Heart left ventricle (tissue), 16 donors: ENCODE results near the gene SUPT3H. TPM values are rescaled to one million over a fixed set of nuclear protein-coding genes. Genes with fewer than 3 reads are reported as not detected.
"Not testable (repeated sequence)": the region's sequence is repeated elsewhere in the genome, so short reads cannot be mapped to it uniquely, and the experiment has no call there.

Experiments used
- ATAC-seq, 4 donors: fragments of 200-7000 bp; cut with Tn5 transposase; one replicate each; pipeline ENCODE4 v1.9.1; 2020 to 2022; ENCODE audit warnings: moderate library complexity in 4 of 4, mild to moderate bottlenecking in 3 of 4, moderate number of reproducible peaks in 1 of 4
- DNase-seq, 5 donors: peaks; one replicate each; pipeline ENCODE4 v3.0.0-alpha.2; 2020
- H3K27ac ChIP-seq, 12 donors: fragments of 200-600 bp; sonication (generic) in 4 of 12; one replicate each; pipeline versions ENCODE4 v1.5.0 to v1.8.0; 2016 to 2022; ENCODE audit warnings: mild to moderate bottlenecking in 2 of 12
- H3K27me3 ChIP-seq, 9 donors: fragments of 200-600 bp; sonication (generic) in 2 of 9; one replicate each; pipeline versions ENCODE4 v1.5.1 to v1.8.0; 2016 to 2022; ENCODE audit warnings: mild to moderate bottlenecking in 3 of 9
- H3K36me3 ChIP-seq, 9 donors: fragments of 200-600 bp; sonication (generic) in 2 of 9; one replicate each; pipeline versions ENCODE4 v1.5.0 to v1.8.0; 2018 to 2022; ENCODE audit warnings: mild to moderate bottlenecking in 2 of 9
- H3K4me1 ChIP-seq, 12 donors: fragments of 200-600 bp; sonication (generic) in 4 of 12; one replicate each; pipeline versions ENCODE4 v1.5.0 to v1.8.0; 2016 to 2022; ENCODE audit warnings: mild to moderate bottlenecking in 3 of 12
- H3K4me3 ChIP-seq, 12 donors: fragments of 200-600 bp; sonication (generic) in 4 of 12; one replicate each; pipeline versions ENCODE4 v1.5.0 to v1.8.0; 2017 to 2022; ENCODE audit warnings: mild to moderate bottlenecking in 9 of 12, moderate library complexity in 4 of 12
- H3K9me3 ChIP-seq, 12 donors: fragments of 200-600 bp; sonication (generic) in 4 of 12; one replicate each; pipeline versions ENCODE4 v1.5.0 to v1.8.0; 2016 to 2022; ENCODE audit warnings: mild to moderate bottlenecking in 1 of 12
- POLR2A ChIP-seq, 2 donors: fragments of 450-650 bp; IDR thresholded peaks; one replicate each; pipeline ENCODE4 v1.6.1; 2017; ENCODE audit warnings: antibody characterized with exemption in 2 of 2, mild to moderate bottlenecking in 2 of 2, moderate library complexity in 2 of 2
- WGBS, 4 donors: extraction: QIAGEN DNeasy Blood & Tissue Kit in 2 of 4; methylation state at CpG; one replicate each; pipeline versions ENCODE4 v1.1.5 to v1.1.7; 2013 to 2018; 5-methylcytosine and 5-hydroxymethylcytosine counted together
- intact Hi-C, 10 donors: fragments of 100-400 bp; cut with DNase I; formaldehyde crosslinking; loops; one replicate each; pipeline versions ENCODE4 v1.11.1 to v1.14.2; 2022
- polyA plus RNA-seq, 2 donors: library from polyadenylated mRNA; stranded (reverse); fragments of 200-250 nt; gene quantifications; one replicate each; pipeline ENCODE4 v1.2.3, GENCODE V29; 2013
- total RNA-seq, 9 donors: library from RNA; depleted of rRNA in 2 of 9; stranded (reverse); fragments of >200 nt in 2 of 9; fragmentation: NEBNext Ultra II Directional in 3 of 9; extraction: Animal tissue kit (Norgen Biotek cat#: 25700) in 3 of 9; gene quantifications; one replicate each; pipeline versions ENCODE4 v1.1.0 to v1.2.4, GENCODE V29; 2016 to 2023
- TF ChIP-seq, protein P1 (sequence below), 12 donors: fragments of 200-600 bp; sonication (generic) in 4 of 12; IDR thresholded peaks; one replicate each; pipeline versions ENCODE4 v1.5.0 to v1.8.0; 2018 to 2022; ENCODE audit warnings: antibody characterized with exemption in 12 of 12, mild to moderate bottlenecking in 5 of 12
- donor health status: ischemic (EF 13 %, LVEDD 7.1; RV severe dilation, severe dysfunction).
- donor health status: healthy with polysubstance abuse.
- donor health status: DM: no; HTN: yes; CAD: no.
- donor health status: DM: no; HTN: no; CAD: no.
- donor health status: ischemic (EF 25% LVEDD 6.9; RV normal size, moderate dysfunction).
- donor health status: ischemic (EF 25% LVEDD 5.7; RV mildly dilated, moderate dysfunction).
- donor health status: healthy.
- donor health status: DM: yes; HTN: yes; CAD: no.
- donor health status: ischemic (EF 35%, LVEDD 5.7; RV mildly dilated, moderate dysfunction).
- donor health status: nonischemic (EF 11% LVEDD 7.7; RV severe dilation, severe dysfunction).
- donor health status: DM: yes; HTN: yes; CAD: no.
- donor health status: PGD.
- donor health status: ischemic (EF 29% LVEDD 5.4; RV normal size, mild dysfunction).
- donor health status: nonischemic (EF 23%, LVEDD 6.1; RV moderate dilation, normal function).

Gene SUPT3H
- total and polyA plus RNA-seq, 11 donors, result 1.5 to 8.1 (median 4.1) TPM

DNA sequence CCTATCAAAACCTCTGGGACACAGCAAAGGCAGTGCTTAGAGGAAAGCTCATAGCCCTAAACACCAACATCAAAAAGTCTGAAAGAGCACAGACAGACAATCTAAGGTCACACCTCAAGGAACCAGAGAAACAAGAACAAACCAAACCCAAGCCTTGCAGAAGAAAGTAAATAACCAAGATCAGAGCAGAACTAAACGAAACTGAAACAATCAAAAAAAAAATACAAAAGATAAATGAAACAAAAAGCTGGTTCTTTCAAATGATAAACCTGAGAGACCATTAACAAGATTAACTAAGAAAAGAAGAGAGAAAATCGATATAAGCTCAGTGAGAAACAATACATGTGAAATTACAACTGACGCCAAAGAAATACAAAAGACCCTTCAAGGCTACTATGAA lies 84.4 kb downstream of the SUPT3H start:
- no peaks in the 10 kb centered on the region for H3K4me1 ChIP-seq
- H3K27me3 ChIP-seq, result no peaks in the 10 kb centered on the region
- no peak overlapping the region for H3K27ac ChIP-seq
- no peaks in the 10 kb centered on the region for H3K36me3 ChIP-seq
- ATAC-seq (no peak), DNase-seq (no peak)
- no peak for TF ChIP-seq POLR2A (IDR thresholded peaks at IDR 0.05)
- TF ChIP-seq, protein P1, sequence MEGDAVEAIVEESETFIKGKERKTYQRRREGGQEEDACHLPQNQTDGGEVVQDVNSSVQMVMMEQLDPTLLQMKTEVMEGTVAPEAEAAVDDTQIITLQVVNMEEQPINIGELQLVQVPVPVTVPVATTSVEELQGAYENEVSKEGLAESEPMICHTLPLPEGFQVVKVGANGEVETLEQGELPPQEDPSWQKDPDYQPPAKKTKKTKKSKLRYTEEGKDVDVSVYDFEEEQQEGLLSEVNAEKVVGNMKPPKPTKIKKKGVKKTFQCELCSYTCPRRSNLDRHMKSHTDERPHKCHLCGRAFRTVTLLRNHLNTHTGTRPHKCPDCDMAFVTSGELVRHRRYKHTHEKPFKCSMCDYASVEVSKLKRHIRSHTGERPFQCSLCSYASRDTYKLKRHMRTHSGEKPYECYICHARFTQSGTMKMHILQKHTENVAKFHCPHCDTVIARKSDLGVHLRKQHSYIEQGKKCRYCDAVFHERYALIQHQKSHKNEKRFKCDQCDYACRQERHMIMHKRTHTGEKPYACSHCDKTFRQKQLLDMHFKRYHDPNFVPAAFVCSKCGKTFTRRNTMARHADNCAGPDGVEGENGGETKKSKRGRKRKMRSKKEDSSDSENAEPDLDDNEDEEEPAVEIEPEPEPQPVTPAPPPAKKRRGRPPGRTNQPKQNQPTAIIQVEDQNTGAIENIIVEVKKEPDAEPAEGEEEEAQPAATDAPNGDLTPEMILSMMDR (IDR thresholded peaks at IDR 0.05), result no peak
- 88 to 94% (median 89%) methylated on average over 3 of the region's 3 CpGs for WGBS, 4 donors
- H3K9me3 ChIP-seq, result peaks cover 0 to 10% (median 0%) of the 10 kb centered on the region in 12 donors
- H3K4me3 ChIP-seq, result no peak overlapping the region
- intact Hi-C loops, result no loop called here

DNA sequence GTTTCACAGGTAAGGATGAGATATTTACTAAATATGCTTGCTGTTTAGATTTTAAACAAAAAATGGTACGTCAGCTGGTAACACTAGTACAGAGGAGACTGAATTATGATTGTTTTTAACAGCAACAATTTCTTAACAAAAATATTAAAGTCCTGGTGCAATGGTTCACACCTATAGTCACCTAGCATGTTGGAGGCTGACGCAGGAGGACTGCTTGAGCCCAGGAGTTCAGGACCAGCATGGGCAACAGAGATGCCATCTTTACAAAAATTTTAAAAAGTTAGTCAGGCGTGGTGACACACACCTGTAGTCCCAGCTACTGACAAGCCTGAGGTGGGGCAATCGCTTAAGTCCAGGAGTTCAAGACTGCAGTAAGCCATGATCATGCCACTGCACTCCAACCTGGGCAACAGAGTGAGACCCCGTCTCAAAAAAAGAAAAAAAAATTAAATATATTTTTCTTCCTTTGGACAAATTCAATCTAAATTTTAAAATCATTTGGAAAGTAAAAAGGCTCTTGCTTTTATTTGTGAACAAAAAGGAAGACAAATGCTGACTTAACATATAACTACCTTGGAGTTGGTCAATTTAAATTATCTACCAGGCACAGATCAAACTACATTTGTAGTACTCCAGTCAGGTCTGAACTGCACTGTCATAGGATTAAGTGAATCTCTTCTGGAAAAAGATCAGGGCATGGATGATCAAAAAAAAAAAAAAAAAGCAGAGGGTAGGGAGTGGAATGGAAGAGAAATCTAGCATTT lies 87.8 kb downstream of the SUPT3H start:
- Histone ChIP-seq H3K4me3 (no peak overlapping the region), H3K4me1 (no peaks in the 10 kb centered on the region), H3K27ac (no peak overlapping the region), H3K9me3 (peaks cover 0 to 7% (median 0%) of the 10 kb centered on the region in 12 donors), H3K27me3 (no peaks in the 10 kb centered on the region), H3K36me3 (no peaks in the 10 kb centered on the region)
- DNase-seq (no peak), ATAC-seq (no peak)
- intact Hi-C loops, result no loop called here
- 95 to 98% (median 97%) methylated on average over 5 of the region's 5 CpGs for WGBS, 4 donors
- TF ChIP-seq, protein P1 (IDR thresholded peaks at IDR 0.05), result no peak
- no peak for TF ChIP-seq POLR2A (IDR thresholded peaks at IDR 0.05)

DNA sequence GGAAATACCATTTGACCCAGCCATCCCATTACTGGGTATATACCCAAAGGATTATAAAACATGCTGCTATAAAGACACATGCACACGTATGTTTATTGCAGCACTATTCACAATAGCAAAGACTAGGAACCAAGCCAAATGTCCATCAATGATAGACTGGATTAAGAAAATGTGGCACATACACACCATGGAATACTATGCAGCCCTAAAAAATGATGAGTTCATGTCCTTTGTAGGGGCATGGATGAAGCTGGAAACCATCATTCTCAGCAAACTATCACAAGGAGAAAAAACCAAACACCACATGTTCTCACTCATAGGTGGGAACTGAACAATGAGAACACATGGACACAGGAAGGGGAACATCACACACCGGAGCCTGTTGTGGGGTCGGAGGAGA lies 91.0 kb downstream of the SUPT3H start:
- H3K4me1 ChIP-seq, H3K9me3 ChIP-seq, H3K27ac ChIP-seq, intact Hi-C loops, H3K4me3 ChIP-seq, ATAC-seq, H3K36me3 ChIP-seq, H3K27me3 ChIP-seq, DNase-seq: not testable (repeated sequence)
- 92 to 99% (median 95%) methylated on average over 3 of the region's 3 CpGs for WGBS, 4 donors

DNA sequence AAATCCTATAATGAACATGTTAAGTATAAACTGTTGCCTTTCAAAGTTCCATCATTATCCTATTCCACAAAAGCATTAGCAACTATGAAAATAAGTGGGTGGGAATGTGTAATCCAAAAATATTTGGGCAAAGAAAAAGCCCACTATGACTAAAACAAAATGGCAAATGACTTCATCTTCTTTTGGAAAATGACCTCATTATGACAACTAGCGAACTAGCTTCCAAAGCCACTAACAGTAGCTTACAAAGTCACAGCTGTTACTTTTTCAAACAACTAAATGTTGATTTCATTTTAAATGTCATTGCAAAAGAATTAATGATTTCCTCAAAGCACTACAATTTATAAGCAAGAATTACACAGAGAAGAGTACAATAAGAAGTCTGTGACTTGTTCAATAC lies 99.4 kb downstream of the SUPT3H start:
- no peaks in the 10 kb centered on the region for H3K4me1 ChIP-seq
- H3K27me3 ChIP-seq, result no peaks in the 10 kb centered on the region
- DNase-seq (no peak), ATAC-seq (no peak)
- H3K27ac ChIP-seq, result no peak overlapping the region
- TF ChIP-seq, protein P1 (IDR thresholded peaks at IDR 0.05), result no peak
- TF ChIP-seq POLR2A (IDR thresholded peaks at IDR 0.05), result no peak
- 81 to 88% (median 82%) methylated on average over 1 of the region's 1 CpG for WGBS, 4 donors
- intact Hi-C loops, result loop anchor here in 1 of 10 donors (10.0 kb wide), 1 partner anchor 906 kb away; no protein-coding TSS in a partner anchor
- H3K9me3 ChIP-seq, result peaks cover 0 to 15% (median 0%) of the 10 kb centered on the region in 12 donors
- H3K36me3 ChIP-seq, result no peaks in the 10 kb centered on the region
- H3K4me3 ChIP-seq, result no peak overlapping the region

DNA sequence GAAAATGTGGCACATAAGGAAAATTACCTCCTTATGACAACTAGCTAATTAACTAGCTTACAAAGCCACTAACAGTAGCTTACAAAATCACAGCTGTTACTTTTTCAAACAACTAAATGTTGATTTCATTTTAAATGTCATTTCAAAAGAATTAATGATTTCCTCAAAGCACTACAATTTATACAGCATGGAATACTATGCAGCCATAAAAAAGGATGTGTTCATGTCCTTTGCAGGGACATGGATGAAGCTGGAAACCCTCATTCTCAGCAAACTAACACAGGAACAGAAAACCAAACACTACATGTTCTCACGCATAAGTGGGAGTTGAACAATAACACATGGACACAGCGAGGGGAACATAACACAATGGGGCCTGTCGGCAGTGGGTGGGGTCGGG lies 100.0 kb downstream of the SUPT3H start:
- peaks cover 0 to 15% (median 0%) of the 10 kb centered on the region in 12 donors for H3K9me3 ChIP-seq
- DNase-seq, ATAC-seq, H3K4me1 ChIP-seq, H3K27ac ChIP-seq, H3K27me3 ChIP-seq, H3K4me3 ChIP-seq, H3K36me3 ChIP-seq: not testable (repeated sequence)
- 91 to 95% (median 94%) methylated on average over 4 of the region's 4 CpGs for WGBS, 4 donors
- intact Hi-C loops, result loop anchor here in 1 of 10 donors (10.0 kb wide), 1 partner anchor 907 kb away; no protein-coding TSS in a partner anchor
